Erythroblast (primary cell): Measurements from ENCODE around the gene PSMD6.

Source experiments
- DNase-seq, 2 experiments: peaks; one replicate each; lab custom pipeline; 2025; lab: John Stamatoyannopoulos, UW
- GATA1 ChIP-seq: IDR thresholded peaks from 2 replicates; pipeline ENCODE4 v1.6.1; 2011; ENCODE audit warnings: low read depth, mild to moderate bottlenecking, control low read depth, low read length, moderate library complexity
- POLR2A ChIP-seq: IDR thresholded peaks from 2 replicates; pipeline ENCODE4 v1.6.1; 2011; ENCODE audit warnings: mild to moderate bottlenecking, low read length

PSMD6 gene

DNA sequence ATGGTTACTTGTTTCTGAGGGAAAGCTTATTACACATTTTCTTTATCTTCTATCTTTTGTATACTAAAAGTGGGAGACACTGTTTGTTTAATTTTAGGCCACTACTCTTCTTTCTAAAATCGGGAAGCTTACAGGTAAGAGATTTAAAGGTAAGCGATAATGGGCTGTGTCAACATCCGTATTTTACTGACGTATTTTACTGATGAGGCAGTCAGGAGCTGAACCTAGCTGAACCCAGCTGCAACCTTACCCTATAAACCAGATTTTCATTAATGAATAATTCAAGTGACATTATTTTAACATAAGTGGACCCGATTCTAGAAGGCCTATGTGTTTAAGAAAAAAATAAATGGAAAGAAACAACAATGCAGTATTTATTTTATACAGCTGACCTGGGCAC, 13.1 kb downstream of the PSMD6 start:
- no peak for DNase-seq
- TF ChIP-seq POLR2A (no peak), GATA1 (no peak)

DNA sequence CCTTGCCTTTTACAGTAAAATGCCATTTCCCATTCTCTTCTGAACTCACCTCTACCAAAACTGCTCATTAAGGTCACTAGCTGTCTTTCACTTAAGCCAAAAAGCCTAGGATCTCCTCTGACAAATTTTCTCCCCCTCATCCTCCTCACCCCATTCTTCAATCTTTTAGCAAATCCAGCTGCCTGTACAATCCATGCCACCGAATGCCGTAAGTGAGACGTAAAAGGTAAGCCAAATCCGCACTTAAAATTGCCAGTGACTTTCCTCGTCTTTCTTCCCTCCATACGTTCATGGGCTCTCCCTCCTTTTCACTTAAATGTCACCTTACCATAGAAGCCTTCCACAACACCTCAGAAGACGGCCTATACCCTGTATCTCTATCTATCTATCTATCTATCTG, 13.8 kb downstream of the PSMD6 start:
- TF ChIP-seq POLR2A: no peak
- TF ChIP-seq GATA1: no peak
- DNase-seq: no peak

DNA sequence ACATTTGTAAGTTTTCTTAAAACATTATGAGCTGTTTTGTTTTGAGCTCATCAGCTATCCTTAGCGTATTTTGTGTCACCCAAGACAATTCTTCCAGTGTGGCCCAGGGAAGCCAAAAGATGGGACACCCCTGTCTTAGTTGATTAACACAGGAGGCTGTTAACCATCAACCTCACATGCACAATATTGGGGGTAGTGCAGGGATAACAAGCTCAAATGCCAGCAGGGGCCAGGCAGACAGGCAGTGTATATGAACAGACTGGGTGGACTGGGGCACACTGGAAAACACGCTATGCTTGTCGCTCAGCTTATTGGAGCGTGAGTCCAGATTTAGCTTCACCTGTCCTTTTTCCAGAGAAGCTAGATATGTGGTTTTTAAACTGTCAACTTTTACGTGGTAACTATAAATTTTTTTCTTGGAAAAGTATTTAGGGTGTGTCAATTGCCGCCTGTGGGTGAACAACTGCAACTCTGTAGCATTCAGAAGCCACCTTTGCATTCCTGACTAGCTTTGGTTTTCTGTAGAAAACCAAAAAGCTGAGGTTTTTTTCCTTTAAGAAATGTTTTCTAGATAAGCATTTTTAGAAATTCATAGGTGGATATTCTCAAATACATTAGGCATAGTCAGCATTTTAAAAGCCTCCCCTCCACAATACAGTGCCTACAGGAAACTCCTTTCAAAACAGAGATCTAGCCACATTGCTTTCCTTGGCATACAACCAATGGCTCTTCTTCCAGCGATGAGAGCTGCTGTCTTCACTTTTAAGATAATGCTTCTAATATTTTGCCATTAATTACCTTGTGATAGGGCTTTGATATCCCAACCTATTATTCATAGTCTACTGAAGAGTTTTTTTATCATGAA, 14.6 kb downstream of the PSMD6 start:
- TF ChIP-seq GATA1 (no peak), POLR2A (no peak)
- no peak for DNase-seq

DNA sequence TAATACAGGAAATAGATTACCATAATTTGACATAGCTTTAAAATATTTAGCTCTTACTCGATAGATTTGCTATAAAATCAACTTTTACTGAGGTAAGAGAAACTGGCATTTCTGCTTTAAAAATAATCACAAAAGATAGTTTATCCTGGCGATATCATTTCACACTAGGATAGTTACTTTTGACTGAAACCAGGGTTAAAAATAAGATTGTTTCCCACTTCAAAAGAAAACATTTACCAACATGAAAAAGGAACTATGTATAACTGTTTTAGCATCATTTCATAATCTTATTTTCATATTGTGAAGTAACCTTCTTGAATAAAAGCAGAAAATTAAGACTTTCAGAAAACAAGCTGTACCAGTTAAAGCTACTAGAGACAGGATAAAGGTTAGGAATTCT, 15.3 kb downstream of the PSMD6 start:
- no peak for DNase-seq
- TF ChIP-seq POLR2A (no peak), GATA1 (no peak)

DNA sequence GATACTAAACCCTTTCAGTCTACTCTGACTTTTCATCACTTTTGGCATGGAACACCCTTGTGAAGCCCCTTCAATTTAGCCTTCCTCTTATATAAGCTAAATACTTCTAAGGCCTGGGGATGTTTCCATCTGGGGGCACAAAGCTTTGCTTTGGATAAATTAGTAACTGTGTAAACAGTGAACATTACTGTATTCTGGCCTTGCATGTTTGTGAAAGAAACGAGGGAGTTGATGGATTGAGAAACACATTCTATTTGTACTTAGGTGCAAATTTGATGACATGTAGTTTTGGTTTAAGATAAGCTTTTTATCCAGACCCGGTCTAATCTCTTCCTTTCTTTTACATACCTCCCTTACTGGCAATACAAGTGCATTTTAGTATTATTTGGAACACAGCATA, 19.7 kb downstream of the PSMD6 start:
- DNase-seq: no peak
- no peak for TF ChIP-seq GATA1
- TF ChIP-seq POLR2A: no peak

DNA sequence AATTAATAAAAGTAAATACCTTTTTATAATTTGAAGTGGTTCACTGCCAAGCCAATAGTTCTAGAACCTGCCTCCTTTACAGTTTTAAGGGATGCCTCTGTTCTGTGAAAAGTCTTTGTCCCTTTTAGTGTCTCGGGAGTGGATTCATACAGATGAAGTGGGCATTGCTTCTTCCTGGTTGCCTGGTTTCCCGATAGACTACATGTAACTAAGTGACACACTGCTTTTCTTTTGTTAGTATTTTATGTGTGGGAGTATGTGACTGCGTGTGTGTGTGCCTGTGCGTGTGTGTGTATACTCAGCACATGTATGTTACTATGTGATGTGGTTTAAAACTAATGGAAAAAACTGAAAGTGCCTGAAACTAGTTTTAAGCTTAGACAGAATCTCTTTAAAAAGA, 21.1 kb downstream of the PSMD6 start:
- TF ChIP-seq POLR2A (no peak), GATA1 (no peak)
- DNase-seq: no peak

DNA sequence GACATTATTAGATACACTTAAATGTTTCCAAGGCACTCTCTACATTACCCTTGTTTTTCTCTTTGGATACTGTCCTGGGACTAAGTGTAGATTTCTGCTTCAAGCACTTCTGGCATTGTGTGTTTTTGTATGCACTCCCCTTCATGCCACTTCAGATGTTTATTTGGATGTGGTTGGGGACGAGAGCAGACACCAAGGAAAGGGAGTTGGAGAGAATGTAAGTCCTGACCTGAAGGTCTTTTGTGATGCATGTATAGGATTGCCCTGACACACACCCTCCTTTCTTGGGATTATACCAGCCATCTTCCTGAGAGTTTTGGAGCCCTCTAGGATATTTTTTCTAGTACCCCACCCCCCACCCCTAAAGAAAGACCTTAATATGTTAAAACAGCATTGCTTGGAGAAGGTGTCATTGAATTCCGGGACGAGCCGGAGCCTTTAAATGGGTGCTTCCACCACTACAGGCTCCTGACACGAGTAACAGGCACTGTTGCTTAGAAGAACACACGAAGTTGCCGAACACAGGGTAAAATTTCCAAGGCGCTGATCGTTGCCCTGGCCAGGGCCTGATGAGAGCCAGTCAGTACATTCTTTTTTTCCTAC, 22.7 kb downstream of the PSMD6 start:
- TF ChIP-seq POLR2A: no peak
- no peak for TF ChIP-seq GATA1
- DNase-seq: no peak

DNA sequence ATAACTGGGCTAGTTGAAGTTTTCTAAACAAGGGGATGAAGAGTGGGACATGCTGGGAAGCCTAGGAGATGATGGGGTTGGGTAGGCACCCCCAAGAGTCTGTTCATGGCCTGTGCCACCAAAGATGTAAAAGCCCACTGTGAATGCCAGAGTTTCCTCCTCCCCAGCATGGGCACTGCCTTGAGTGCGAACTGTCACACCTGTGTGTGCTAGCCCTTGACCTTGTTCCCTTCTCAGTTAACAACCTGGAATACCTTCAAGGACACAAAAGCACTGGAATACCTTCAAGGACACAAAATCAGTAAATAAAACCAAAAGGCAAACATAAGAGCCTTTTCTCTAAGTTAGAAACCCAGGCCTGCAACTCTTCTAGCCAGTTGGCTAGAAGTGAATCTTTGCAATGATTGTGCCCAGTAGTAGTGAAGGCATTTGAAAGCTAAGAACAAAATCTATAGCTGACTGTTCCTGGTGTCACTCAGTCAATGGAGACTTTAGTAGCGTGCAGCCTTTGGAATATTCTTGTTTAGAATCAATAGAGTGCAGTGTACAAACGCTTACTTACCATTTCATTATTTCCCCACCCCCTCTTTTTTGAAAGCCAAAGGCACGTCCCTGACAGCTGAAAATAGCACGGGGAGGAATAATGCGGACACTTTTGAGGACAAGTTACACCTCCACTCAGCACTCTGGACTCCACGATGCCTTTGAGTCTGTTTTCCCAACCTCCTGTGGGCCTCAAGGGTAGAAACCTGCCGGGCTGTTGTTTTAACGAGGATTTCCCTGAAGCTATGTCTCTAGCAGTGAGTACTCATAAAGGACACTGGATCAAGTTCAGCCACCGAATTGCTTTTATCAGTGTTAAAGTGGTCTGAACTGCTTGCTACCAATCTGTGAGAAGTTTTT, 24.2 kb downstream of the PSMD6 start:
- no peak for TF ChIP-seq POLR2A
- TF ChIP-seq GATA1: no peak
- no peak for DNase-seq

DNA sequence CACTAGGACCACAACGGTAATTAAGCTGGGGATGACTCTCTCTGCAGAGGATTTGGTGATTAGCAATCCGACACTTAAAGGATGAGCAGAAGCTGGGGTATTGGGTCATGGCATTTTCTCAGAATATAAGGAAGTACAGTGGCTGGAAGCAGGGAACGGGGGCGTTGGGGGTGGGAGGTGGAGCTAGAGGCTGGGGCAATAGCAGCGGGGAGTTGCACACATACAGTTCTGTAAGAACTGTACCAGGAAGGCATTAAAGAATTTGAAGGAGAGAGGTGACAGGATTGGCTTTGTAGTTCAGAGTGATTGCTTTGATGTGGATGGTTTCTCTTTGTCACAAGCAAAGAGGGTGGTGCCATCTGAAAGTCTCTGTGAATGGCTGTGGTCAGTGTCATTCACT, 28.2 kb downstream of the PSMD6 start:
- no peak for DNase-seq

DNA sequence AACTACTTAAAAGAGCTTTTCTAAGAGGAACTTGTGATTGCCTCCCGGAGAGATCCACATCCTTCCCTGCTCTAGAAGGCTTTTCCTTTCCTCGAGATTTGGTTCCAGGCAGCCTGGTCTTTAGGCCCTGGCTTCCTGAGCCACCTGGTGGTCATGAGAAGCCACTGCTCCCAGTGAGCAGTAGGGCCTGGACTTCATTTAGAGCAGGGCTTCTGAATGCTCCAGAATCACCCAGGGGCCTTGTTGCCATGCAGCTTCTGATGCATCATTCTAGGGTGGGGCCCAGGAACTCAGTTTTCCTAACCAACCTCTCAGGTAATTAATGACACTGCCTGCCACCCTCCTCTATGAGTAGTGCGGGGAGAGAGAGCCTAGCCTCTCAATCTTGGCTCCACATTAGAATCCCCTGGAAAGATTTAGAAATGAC, 29.6 kb downstream of the PSMD6 start:
- TF ChIP-seq GATA1 (no peak), POLR2A (no peak)

More for the DNA sequence above, 28.2 kb downstream of the PSMD6 start:
- TF ChIP-seq GATA1 (no peak), POLR2A (no peak)

DNA sequence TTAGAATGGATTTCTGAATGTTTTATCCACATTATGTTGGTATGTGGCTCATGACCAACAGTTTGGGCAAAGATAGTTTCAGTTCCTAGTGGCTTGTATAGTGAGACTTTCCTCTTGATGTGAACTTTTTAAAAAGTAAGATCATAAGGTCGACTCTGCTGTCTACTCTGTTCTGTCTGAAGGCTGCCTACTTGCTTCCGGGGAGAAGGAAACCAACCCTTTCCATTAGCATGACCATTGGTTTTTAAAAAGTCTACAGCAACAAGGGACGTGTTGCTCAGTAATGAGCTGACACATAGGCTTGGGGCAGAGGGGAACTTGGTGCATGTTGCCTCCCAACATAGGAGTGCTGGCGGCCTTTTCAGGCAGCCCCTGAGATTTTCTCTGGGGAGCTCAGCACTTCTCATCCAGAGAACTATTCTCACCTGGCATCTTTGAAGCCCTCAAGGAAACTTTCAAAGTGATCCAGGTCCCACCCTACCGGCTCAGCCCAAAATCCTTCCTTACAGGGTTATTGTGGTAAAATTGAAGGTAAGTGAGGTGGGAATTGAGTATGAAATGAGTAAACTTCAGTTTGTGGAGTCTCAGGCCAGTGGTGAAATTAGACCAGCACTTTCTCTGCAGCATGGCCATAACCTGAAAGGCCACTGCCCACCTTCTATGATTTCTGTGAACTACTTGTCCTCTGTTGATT, 30.6 kb downstream of the PSMD6 start:
- no peak for TF ChIP-seq GATA1
- no peak for TF ChIP-seq POLR2A
- no peak for DNase-seq

More for the DNA sequence above, 29.6 kb downstream of the PSMD6 start:
- DNase-seq: peak; percentile 71 to 79

DNA sequence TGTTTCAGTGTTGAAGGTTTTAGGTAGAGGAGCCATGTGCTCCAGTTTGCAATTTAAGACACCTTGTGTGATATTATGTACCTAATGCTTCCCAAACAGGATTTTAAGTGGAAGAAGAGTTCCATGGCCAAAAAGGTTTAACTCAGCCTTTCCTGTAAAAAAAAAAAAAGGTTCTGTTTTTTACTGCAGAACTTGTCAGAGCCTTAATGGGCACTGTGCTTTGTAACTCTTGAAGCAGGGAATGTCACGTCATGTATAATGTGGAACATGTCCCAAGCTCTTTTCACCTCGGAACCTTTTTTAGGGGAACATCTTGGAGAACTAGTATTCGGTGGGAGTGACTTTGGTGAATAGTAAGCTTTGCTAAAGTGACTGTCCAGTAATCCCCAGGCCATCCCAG, 31.6 kb downstream of the PSMD6 start:
- DNase-seq: no peak
- TF ChIP-seq GATA1 (no peak), POLR2A (no peak)

DNA sequence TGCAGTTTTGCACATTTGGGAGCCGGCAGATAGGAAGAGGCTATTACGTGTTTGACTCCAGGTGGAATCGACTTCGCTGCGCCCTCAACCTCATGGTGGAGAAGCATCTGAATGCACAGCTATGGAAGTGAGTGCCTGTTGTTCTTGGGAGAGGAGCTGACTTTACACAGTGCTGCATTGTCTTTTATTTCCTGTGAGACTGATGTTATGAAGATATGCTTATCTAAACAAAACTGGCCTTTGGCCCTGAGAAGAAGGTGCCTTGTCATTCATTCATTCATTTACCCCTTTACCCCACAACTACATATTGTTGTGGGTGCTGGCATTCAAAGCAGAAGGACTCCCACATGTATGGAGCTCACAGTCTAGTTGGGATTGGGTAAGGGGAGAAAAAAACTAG, 32.6 kb downstream of the PSMD6 start:
- DNase-seq: peak in 1 of 2 experiments; percentile 16
- TF ChIP-seq POLR2A: no peak
- no peak for TF ChIP-seq GATA1

DNA sequence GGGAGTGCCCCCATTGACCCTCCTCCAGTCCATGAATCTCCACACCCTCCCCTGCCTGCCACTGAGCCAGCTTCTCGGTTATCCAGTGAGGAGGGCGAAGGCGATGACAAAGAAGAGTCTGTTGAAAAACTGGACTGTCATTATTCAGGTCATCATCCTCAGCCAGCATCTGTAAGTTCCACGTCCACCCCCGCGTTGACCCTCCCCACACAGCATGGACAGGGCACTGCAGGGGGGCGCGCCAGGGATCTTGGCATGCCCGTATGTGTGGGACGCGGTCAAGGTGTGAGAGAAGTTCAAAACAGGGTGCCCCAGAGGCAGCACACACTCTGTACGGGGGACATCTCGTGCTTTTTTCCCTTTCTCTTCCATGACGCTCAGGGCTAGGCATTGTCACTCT, 33.1 kb downstream of the PSMD6 start:
- TF ChIP-seq GATA1: no peak
- no peak for TF ChIP-seq POLR2A
- no peak for DNase-seq
